Panc1 (cell line): Measurements from ENCODE around the gene RANBP2.

Source experiments
- CTCF ChIP-seq: fragments of 450-650 bp; IDR thresholded peaks from 2 replicates; pipeline ENCODE4 v1.5.1; 2017; ENCODE audit warnings: mild to moderate bottlenecking
- POLR2AphosphoS5 ChIP-seq: IDR thresholded peaks from 2 replicates; pipeline ENCODE4 v1.6.1; 2012; ENCODE audit warnings: mild to moderate bottlenecking, low read depth, low read length, moderate library complexity
- REST ChIP-seq, 2 experiments: IDR thresholded peaks; 2 replicates each; pipeline ENCODE4 v1.6.1; 2011 to 2012; ENCODE audit warnings: low read depth in 2 of 2, control low read depth in 1 of 2, low read length in 1 of 2, mild to moderate bottlenecking in 1 of 2, moderate library complexity in 1 of 2; ENCODE audit not compliant: insufficient read depth in 1 of 2
- SIN3A ChIP-seq: IDR thresholded peaks from 2 replicates; pipeline ENCODE4 v1.6.1; 2012; ENCODE audit warnings: low read depth, mild to moderate bottlenecking, low read length, moderate library complexity, borderline replicate concordance; ENCODE audit not compliant: insufficient read depth
- TCF7L2 ChIP-seq: IDR thresholded peaks from 2 replicates; pipeline ENCODE4 v1.6.1; 2011; ENCODE audit warnings: mild to moderate bottlenecking, low read depth, low read length, inconsistent platforms

GRCh38 chr2:108835040-108835439 is 115.8 kb downstream of the RANBP2 start:
- no peak for TF ChIP-seq POLR2AphosphoS5
- TF ChIP-seq CTCF, result no peak
- TF ChIP-seq REST (IDR thresholded peaks at IDR 0.05; ENCODE audit: insufficient read depth in 1 of 2, low read depth in 2 of 2, low read length in 1 of 2), result no peak
- no peak for TF ChIP-seq SIN3A
- no peak for TF ChIP-seq TCF7L2
